Putamen (tissue), 1 donor: ENCODE measurements around the gene SAXO2.
"Not testable (repeated sequence)": the region's sequence is repeated elsewhere in the genome, so short reads cannot be mapped to it uniquely, and the experiment has no call there.

ENCODE experiments used
- DNase-seq: peaks from one replicate; pipeline ENCODE4 v3.0.0-alpha.2; 2016; ENCODE audit warnings: low spot score

Gene SAXO2, protein sequence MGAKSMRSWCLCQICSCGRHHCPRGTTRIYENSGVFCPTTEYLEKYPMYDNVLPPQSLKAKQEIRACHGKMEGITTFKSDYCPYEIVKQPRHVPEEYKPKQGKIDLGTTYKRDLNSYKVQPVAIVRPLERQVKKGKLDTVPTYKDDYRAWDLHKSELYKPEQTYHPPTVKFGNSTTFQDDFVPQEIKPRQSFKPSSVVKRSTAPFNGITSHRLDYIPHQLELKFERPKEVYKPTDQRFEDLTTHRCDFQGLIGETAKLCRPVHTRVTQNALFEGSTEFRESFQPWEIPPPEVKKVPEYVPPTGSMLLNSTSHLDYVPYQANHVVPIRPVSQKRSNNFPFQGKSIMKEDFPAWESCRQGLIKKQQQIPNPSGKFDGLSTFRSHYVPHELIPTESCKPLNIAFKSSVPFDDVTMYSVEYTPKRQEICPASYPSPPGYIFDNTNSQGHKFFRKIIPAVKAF

DNA sequence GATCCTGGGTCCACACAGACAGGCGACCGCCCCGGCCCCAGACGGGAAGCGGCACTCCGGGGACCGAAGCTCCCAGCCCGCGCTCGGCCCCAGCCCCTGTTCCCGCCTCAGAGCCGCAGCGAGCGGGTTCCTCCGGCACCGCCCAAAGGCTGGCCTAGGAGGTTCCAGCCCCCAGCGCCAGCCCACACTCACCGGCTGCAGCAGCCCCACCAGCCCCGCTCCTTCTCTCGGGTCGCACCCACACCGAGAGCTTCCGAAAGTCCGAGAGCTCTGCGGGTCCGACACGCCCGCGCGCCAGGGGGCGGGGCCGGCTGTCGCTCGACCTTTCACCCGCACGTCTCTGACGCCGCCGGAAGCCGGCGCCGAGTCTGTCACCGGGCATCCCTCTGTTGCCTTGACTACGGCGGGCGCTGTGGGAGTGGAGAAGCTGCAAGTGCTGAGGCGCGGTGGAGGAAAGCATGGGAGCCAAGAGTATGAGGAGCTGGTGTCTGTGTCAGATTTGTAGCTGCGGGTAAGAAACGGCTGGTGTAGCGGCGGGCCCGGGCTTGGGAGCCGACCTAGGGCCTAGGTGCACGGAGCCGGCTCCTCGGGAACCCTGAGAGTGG, at the start of gene SAXO2, which contains the start of gene EFL1:
SAXO2 (plus strand) TSS at position 397 of the 605 bp plus-strand sequence; CDS start at position 459, 62 bp downstream.
EFL1 (minus strand) TSS at position 313 of the 605 bp plus-strand sequence. CDS start 956 bp downstream, outside the sequence.
- DNase-seq, result peak; percentile 90

DNA sequence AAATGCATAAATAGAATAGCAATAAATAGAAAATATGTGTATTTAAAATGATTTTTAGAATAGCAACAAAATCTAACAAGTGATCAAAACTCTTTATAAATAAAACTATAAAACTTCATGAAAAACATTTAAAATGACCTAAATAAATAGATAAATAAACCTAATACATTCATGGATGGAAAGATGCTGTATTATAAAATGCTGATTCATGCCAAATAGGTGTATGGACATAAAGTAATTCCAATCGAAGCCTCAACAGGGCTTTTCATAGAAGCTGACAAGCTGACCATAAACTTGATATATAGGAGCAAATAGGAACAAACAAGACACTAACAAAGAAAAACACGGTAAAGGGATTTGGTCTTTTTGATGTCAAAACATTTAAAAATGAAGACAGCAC, 46.5 kb upstream of the SAXO2 start:
- not testable (repeated sequence) for DNase-seq

DNA sequence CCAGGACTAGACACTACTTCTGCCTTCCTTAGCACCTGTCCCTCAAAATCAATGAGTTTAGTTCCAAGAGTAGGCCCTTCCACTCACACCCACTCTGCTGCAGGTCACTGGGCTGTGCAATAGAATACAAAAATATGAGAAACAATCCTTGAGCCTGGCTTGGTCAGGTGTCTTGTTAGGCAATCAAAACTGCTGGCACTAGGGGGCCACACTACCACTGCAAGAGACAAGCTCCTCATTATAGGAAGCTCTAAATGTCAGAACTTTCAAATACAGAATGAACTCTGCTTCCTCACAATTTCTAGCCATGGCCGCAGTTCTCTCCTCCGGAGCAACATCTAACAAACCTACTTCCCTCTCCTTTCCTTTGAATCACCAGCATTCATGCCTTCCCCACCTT, 41.1 kb upstream of the SAXO2 start:
- not testable (repeated sequence) for DNase-seq

DNA sequence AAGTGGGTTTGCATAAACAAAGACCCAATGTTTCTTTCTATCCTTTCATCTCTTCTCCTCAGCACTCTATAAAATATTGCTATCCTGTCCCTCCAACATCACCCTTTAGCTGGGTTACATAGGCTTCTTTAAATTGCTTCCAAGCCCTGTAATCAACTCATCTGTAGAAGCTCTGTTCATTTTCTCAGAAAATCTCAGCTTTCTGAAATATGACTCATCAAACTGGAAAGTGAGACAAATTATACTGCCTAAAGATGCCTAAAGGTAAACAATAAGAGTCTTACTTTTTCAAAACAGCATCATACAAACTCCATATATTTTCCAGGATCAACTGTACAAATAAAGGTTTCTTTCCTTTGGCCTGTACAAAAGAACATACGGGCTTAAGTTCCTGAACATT, 33.9 kb upstream of the SAXO2 start:
- DNase-seq, result no peak

DNA sequence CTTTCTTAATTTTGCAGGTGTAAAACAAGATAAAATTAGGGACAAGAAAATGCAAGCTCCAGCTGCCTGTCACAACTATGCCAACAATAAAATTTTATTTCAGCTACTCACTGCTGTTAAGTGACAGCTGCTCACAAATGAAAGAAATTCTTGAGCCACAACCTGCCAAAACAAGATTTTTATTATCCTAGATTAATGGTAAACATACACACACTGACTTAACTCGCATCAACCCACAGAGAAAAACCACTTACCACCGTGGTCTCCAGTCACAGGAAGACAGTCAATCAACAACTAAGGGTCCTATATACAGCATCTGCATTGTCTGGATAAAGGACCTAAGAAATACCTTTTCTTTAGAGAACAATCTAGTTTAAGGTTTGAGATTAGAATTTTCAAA, 31.4 kb upstream of the SAXO2 start:
- no peak for DNase-seq

DNA sequence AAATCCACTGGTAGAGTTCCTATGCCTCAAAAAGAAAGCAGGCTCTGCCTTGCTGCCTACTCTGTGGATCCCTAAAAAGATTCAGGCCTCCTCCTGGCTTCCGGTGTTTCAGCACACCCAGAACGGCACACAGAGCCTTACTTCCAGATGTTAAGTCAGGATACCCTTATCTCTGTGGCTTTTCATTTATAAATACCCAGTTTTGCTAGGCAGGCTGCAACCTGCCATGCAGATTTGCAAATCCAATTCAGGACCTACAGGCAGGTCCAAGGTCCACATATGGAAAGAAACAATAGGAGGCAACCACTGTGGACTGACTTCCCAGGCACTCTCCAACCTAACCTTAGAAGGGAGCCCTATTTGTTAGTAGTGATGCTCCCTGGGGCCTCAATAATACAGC, 30.8 kb upstream of the SAXO2 start:
- DNase-seq, result no peak

DNA sequence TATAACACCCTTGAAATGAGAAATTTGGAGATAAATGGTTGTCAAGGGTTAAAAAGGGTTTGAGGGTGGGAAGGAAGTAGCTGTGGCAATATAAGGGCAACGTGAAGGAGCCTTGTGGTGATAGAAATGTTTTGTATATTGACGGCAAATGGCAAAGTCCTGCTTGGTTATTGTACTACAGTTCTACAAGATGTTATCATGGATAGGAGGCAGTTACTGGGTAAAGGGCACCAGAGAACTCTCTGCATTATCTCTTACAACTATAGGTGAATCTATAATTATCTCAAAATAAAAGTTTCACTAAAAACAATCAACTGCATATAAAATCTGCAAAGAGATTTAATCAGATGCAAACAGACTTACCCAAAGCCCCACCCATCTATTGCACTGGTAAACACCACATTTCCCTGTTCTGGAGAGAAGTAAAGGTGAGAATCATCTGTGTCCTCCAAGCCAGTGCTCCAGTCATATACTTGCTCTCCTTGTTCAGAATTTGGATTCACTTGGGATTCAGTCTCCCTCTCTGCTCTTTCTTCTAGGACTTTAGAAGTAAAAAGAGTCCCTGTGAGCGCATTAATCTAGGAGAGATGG, 24.6 kb upstream of the SAXO2 start:
- not testable (repeated sequence) for DNase-seq

DNA sequence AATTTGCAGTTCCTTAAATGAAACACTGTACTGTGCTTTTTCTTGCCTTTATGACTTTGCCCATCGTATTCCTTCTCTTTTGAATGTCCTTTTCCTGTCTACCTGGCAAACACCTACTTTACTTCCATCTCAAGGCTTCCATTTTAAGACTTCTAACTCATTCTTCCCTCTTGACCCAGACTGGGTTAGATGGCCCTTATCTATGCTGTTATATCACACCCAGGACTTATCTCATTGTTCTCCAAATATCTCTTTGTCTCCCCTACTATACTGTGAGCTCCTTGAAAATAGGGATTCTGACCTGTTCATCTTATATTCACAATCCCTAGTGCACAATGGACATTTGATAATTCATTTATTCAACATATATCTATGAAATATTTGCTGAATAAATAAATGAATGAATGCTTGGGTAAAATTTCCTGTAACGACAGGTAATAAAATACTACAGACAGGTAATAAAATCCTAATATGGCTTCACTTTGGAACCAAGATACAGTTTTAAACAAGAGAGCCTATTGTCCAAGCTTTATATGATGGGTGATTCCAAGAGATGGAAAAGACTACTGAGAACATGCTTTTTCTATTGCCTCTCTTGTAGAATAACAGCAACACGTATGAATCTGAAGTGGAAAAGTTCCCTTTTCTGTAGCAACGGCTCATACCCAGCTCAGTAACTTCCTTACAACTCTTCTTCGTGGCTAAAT, 22.8 kb upstream of the SAXO2 start:
- DNase-seq, result no peak

DNA sequence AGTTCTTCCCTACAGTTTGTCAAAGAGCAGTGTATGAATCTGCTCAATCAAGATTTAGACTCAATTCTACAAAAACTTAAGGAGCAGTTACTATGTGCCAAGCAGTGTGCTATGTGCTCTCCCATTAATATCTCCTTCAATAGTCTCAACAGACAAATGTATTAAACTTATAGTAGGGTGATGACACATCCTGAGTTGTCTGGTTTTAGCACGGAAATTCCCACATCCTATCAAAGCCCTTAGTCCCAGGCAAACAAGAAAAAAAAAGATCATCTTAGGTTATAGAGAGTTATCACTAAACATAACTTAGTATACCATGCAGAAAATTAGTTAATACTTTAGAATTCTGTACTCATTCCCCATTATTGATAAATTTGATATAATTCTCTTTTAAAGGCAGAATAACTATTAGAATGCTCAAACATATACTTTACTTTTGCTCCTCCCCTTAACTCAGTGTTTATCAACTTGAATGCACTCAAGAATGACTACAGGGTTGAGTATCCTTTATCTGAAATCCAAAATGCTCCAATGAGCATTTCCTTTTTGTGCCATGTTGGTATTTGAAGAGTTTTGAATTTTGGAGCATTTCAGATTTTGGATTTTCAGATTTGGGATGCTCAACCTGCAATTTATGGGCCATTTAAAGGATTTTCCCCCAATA, 20.6 kb upstream of the SAXO2 start:
- not testable (repeated sequence) for DNase-seq

DNA sequence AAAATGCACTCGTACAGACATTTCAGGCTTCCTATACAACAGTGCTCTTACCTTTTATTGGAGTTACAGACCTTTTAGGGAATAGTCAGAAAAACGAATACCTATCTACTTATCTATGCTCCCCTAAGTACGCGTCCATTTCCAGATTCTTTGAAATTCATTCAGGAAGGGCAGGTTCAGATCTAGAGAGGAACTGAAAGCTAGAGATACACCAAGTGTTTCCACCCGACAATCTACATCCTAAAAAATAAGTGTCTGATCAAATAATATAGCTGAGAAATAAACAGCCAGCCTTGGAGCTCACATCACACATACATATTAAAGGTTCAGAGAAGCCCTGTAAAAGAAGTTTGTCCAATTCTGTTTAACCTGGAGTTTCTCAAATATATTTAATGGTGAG, 19.0 kb upstream of the SAXO2 start:
- DNase-seq, result not testable (repeated sequence)

DNA sequence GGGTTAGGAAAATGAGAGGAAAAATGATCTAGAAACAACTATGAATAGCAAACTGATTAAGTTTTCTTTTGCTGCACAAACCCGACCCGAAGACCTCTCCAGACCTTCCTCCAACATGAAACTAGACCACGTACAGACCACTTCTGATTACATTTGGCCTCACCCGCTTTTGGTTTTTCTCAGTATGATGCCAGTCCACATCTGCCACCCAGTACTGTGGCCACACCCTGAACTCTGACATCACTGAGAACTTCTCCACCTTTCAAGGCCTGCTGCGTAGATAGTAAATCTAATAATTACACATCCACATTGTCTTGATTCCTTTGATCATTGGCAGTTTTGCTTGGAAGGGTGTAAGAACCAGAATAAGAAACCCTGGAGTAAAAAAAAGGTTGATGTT, 16.7 kb upstream of the SAXO2 start:
- DNase-seq, result not testable (repeated sequence)

DNA sequence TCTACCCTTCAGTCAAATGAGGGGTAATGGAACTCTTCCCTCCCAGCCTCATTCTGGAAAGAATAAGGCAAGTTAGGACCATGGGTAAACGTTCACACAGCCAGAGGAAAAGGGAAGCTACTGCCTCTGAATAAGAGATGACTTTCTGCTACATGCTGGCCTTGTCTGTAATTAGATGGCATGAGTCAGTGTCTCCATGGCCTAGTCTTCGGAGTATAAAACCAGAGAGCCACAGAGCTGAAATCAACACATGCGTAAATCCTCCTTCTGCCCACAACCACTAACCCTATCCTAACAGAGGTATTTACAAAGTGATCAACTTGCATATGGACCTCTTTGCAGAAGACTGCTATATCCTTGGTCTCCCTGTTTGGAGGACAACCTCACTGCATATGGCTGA, 14.4 kb upstream of the SAXO2 start:
- DNase-seq, result not testable (repeated sequence)

DNA sequence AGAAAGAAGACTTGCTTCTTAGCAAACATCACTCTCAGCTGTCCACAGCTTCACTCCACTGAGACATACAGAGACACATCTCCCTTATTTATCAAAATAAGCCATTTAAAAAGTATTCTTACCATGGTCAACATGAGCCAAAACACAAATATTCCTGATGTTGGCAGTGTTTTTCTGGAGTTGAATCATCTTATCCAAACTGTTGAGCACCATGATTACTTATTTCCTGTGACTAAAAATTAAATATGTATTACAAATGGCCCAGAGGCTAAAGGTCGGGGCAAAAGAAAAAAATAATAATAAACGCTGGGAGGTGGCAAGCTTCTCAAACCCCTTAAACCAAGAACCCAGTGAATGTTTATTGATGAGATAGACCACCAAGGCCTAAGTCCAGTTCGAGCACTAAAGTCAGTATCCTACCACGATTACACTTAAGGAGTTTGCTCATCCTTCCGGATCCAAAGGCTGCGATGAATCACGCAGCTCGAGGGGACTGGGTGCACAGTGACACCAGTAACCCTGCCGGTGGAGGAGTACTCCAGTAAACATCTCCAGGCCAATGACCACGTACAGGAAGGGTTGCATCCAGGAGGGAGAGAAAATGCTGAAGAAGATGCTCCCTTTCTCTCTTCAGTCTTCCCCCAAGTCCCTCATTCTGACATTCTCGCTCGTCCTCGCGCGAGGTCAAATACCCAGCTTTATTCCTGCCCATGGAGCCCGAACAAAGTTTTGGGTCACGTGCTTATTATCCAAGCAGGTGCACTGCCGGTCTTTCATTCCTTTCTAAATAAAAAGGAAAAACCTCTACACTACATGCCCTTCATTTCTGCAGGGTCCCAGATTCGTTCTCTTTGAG, 824 bp upstream of the SAXO2 start:
- not testable (repeated sequence) for DNase-seq

DNA sequence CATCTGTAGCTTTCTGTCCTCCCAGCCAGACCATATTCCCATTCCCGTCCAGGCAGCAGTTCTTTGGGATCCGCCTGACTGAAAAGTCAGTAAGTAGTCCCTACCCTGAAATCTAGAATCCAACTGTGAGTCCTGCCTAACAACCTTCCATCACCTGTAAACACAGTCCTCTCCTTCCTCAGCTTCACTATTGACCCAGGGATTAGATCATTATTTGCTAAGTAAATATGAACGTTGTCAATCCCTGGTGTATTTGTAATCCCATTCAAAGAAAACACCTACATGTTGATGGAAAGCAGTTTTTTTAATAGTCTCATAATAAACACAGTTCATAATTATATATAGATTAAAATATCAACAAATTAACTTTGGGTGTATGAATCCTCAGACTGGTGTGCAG, 732 bp downstream of the SAXO2 start:
- no peak for DNase-seq

DNA sequence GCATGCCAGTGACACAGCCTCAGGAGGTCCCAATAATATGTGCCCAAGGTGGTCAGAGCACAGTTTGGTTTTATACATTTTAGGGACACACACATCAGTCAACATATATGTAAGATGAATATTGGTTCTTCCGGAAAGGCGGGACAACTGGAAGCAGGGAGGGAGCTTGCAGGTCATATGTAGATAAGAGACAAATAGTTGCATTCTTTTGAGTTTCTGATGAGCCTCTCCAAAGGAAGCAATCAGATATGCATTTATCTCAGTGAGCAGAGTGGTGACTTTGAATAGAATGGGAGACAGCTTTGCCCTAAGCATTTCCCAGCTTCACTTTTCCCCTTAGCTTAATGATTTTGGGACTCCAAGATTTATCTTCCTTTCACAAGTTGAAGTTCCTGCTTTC, 4.5 kb downstream of the SAXO2 start:
- DNase-seq, result not testable (repeated sequence)

DNA sequence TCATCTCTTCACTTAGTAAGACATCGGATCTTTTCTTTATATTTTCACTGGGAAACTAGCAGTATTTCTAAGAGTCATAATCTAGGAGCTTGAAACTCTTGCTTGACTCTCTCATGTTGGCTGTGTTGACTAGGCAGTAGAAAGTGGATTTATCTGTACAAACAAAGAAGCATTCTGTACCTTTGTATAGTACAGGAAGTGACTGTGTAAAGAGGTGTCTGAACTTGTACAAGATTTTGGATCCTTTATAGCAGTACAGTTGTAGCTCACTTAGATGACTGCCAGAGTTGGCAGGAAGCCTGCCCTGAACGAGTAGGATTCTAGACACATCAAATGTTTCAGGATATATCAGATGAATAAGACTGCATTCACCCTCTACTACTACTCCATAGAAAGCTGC, 5.8 kb downstream of the SAXO2 start:
- DNase-seq, result not testable (repeated sequence)

DNA sequence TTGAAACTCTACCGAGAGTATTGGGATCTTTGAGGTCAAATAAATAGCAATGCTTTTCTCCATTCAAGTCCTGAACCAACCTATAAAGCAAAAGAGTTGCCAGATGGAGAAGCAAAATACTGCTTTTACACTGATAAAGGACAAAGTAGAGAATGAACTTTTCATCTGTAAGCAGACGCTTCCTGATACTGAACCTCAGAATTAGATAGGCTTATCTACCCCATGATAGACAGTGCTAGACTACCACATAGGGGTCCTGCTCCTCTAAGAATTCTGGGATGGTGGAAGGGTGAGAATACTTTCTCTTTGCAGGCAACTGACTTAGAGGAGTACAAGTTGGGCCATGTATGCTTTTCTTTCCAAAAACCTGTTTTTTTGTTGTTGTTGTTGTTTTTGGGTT, 9.5 kb downstream of the SAXO2 start:
- no peak for DNase-seq

DNA sequence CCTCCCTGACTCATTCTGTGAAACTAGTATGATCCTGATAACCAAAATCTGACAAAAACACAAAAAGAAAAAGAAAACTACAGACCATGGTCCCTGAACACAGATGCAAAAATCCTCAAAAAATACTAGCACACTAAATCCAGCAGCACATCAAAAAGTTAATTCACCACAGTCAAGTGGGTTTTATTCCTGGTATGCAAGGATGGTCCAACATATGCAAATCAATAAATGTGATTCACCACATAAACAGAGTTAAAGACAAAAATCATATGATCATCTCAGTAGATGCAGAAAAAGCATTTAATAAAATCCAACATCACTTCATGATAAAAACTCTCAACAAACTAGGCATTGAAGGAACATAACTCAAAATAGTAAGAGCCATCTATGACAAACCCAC, 12.8 kb downstream of the SAXO2 start:
- DNase-seq, result no peak

DNA sequence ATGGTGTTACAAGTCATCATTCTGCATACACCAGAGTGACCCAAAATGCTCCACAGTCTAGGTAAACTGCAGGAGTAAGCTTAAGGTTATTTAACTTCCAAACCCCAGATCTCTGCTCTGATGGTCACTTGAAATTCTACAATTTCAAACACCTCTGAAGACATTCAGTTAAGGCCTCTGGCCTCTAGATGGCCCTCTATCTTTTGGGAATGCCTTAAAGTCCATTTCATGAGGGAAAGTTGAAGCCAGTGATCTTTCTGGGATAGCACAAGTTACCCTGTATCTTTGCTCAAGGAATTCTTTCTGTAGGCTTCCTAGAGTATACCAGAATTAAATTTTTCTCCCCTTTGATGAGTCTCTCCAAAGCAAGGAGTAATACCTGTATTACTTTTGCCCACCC, 18.7 kb downstream of the SAXO2 start:
- not testable (repeated sequence) for DNase-seq

DNA sequence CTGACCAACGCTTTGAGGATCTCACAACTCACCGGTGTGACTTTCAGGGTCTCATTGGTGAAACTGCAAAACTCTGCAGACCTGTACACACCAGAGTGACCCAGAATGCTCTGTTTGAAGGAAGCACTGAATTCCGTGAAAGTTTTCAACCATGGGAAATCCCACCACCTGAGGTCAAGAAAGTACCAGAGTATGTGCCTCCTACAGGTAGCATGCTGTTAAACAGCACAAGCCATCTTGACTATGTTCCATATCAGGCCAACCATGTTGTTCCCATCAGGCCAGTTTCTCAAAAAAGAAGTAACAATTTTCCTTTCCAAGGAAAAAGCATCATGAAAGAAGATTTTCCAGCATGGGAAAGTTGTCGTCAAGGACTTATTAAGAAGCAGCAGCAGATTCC, 19.8 kb downstream of the SAXO2 start:
- not testable (repeated sequence) for DNase-seq

DNA sequence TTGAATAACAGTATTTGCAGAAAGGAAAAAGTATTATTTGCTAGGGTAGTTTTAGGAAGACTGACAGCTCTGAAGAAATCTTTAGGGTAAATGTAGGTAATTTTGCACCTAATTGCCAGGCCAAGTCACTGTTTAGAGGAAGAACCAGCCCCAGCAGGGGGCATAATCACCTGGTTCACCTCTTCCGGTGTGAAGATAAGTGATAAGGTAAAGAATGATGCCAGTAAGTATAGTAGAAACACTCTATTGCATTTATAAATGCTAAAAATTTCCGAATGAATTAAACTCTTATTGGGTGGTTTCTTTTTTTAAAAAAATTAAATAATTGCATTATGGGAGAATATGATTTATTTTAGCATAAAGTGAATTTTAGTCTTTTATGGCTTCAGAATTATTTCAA, 21.8 kb downstream of the SAXO2 start:
- not testable (repeated sequence) for DNase-seq
